GM12801 (cell line): ENCODE results near the gene BCL7B.

Experiments used
- CTCF ChIP-seq: IDR thresholded peaks from one replicate; pipeline ENCODE4 v1.5.1; 2011; ENCODE audit warnings: control low read depth; ENCODE audit not compliant: insufficient read length; ENCODE audit errors: extremely low read depth

BCL7B gene

GRCh38 chr7:73578342-73579128 lies 21.0 kb upstream of the BCL7B start, which contains the start of gene TBL2:
Gene TBL2 (minus strand): TSS chr7:73578579. CDS start chr7:73578549, 30 bp downstream.
- TF ChIP-seq CTCF: no peak

GRCh38 chr7:73577627-73578341 lies 20.3 kb upstream of the BCL7B start:
- TF ChIP-seq CTCF: no peak

GRCh38 chr7:73573791-73574190 lies 16.3 kb upstream of the BCL7B start:
- TF ChIP-seq CTCF: no peak

- TF ChIP-seq CTCF: no peak
Measured at GRCh38 chr7:73573276-73573675, 15.8 kb upstream of the BCL7B start.

- TF ChIP-seq CTCF: no peak
Measured at GRCh38 chr7:73572767-73573186, 15.3 kb upstream of the BCL7B start.

- no peak for TF ChIP-seq CTCF
Measured at GRCh38 chr7:73570977-73571376, 13.5 kb upstream of the BCL7B start.

GRCh38 chr7:73570521-73570920 lies 13.0 kb upstream of the BCL7B start:
- no peak for TF ChIP-seq CTCF
